ENCODE data around the gene ARF1. TPM values are rescaled to one million over a fixed set of nuclear protein-coding genes. Genes with fewer than 3 reads are reported as not detected.

The ARF1 gene
- polyA plus RNA-seq, 3 donors, result 580 to 789 (median 603) TPM

- peaks cover 14 to 17% of the 10 kb centered on the region in 2 donors for H3K4me1 ChIP-seq (ENCODE audit: control insufficient read depth in 1 of 2, insufficient read depth in 2 of 2, low read length in 2 of 2)
- intact Hi-C loops (cut with micrococcal nuclease), result loop anchor here in 1 of 2 donors (5.0 kb wide), 1 partner anchor 43 kb away; no protein-coding TSS in a partner anchor
- H3K27me3 Mint-ChIP-seq (ENCODE audit: low read depth in 3 of 3), result peaks cover 6 to 12% (median 8%) of the 10 kb centered on the region in 3 donors
- H3K27ac Mint-ChIP-seq, result no peak overlapping the region
- no peak for TF ChIP-seq CTCF (IDR thresholded peaks at IDR 0.05)
- DNase-seq, result no peak
- peaks cover 18% of the 10 kb centered on the region for H3K4me1 Mint-ChIP-seq
- H3K4me2 ChIP-seq (replicated peaks; ENCODE audit: extremely low read depth, low read length, poor library complexity, severe bottlenecking), result no peak overlapping the region
- H4K20me1 ChIP-seq (ENCODE audit: insufficient read depth, low read length), result peaks cover 42% of the 10 kb centered on the region
- H3K27ac ChIP-seq (ENCODE audit: low read depth in 1 of 2, low read length in 2 of 2), result no peak overlapping the region
- H3K9ac ChIP-seq (ENCODE audit: insufficient read depth, low read length, poor library complexity, severe bottlenecking), result no peak overlapping the region
- H3K9me3 ChIP-seq (replicated peaks in 1 of 2; ENCODE audit: control insufficient read depth in 1 of 2, insufficient read depth in 1 of 2, low read length in 2 of 2), result no peaks in the 10 kb centered on the region
- no peaks in the 10 kb centered on the region for H3K36me3 ChIP-seq (replicated peaks in 1 of 2; ENCODE audit: control insufficient read depth in 1 of 2, insufficient read depth in 2 of 2, low read length in 2 of 2)
- H3K9me3 Mint-ChIP-seq, result peaks cover 0 to 2% (median 0%) of the 10 kb centered on the region in 7 donors
- no peaks in the 10 kb centered on the region for H3K36me3 Mint-ChIP-seq
- no peak overlapping the region for H3K4me3 ChIP-seq (replicated peaks in 1 of 3; ENCODE audit: low read depth in 2 of 3, low read length in 3 of 3)
- 94% methylated on average over 5 of the region's 7 CpGs for WGBS (ENCODE audit: insufficient coverage)
- H3K4me3 Mint-ChIP-seq, result no peak overlapping the region
- peaks cover 47% of the 10 kb centered on the region for H3K79me2 ChIP-seq (ENCODE audit: insufficient read depth, low read length)
- no peaks in the 10 kb centered on the region for H3K27me3 ChIP-seq (ENCODE audit: control insufficient read depth in 2 of 2, insufficient read depth in 2 of 2, low read length in 2 of 2)
- no peak overlapping the region for H2AFZ ChIP-seq (ENCODE audit: insufficient read depth, low read depth, low read length, poor library complexity, severe bottlenecking)
Measured at GRCh38 chr1:228079013-228079412, 3.5 kb upstream of the ARF1 start.

GRCh38 chr1:228079601-228080263 is 2.8 kb upstream of the ARF1 start:
- Histone ChIP-seq H3K4me1 (ENCODE audit: control insufficient read depth in 1 of 2, insufficient read depth in 2 of 2, low read length in 2 of 2) (peaks cover 22 to 24% of the 10 kb centered on the region in 2 donors), H3K27me3 (ENCODE audit: control insufficient read depth in 2 of 2, insufficient read depth in 2 of 2, low read length in 2 of 2) (no peaks in the 10 kb centered on the region), H3K4me2 (replicated peaks; ENCODE audit: extremely low read depth, low read length, poor library complexity, severe bottlenecking) (no peak overlapping the region), H3K27ac (ENCODE audit: low read depth in 1 of 2, low read length in 2 of 2) (no peak overlapping the region), H2AFZ (ENCODE audit: insufficient read depth, low read depth, low read length, poor library complexity, severe bottlenecking) (no peak overlapping the region), H3K79me2 (ENCODE audit: insufficient read depth, low read length) (peaks cover 54% of the 10 kb centered on the region), H3K9ac (ENCODE audit: insufficient read depth, low read length, poor library complexity, severe bottlenecking) (no peak overlapping the region), H3K36me3 (replicated peaks in 1 of 2; ENCODE audit: control insufficient read depth in 1 of 2, insufficient read depth in 2 of 2, low read length in 2 of 2) (no peaks in the 10 kb centered on the region), H3K9me3 (replicated peaks in 1 of 2; ENCODE audit: control insufficient read depth in 1 of 2, insufficient read depth in 1 of 2, low read length in 2 of 2) (no peaks in the 10 kb centered on the region), H4K20me1 (ENCODE audit: insufficient read depth, low read length) (peaks cover 42% of the 10 kb centered on the region), H3K4me3 (replicated peaks in 1 of 3; ENCODE audit: low read depth in 2 of 3, low read length in 3 of 3) (no peak overlapping the region)
- no peak for DNase-seq
- Mint-ChIP-seq H3K9me3 (peaks cover 0 to 2% (median 0%) of the 10 kb centered on the region in 7 donors), H3K27ac (no peak overlapping the region), H3K4me3 (no peak overlapping the region), H3K27me3 (ENCODE audit: low read depth in 3 of 3) (peaks cover 5 to 8% (median 7%) of the 10 kb centered on the region in 3 donors), H3K4me1 (peaks cover 25% of the 10 kb centered on the region), H3K36me3 (peaks cover 4 to 5% of the 10 kb centered on the region in 2 donors)
- no peak for TF ChIP-seq CTCF (IDR thresholded peaks at IDR 0.05)
- WGBS (ENCODE audit: insufficient coverage), result 97% methylated on average over 6 of the region's 7 CpGs
- intact Hi-C loops (cut with micrococcal nuclease), result loop anchor here in 1 of 2 donors (5.0 kb wide), 1 partner anchor 43 kb away; no protein-coding TSS in a partner anchor

All from CD14-positive monocyte (primary cell).